GM12864 (cell line): ENCODE results near the gene AFF1.
"Not testable (repeated sequence)": the region's sequence is repeated elsewhere in the genome, so short reads cannot be mapped to it uniquely, and the experiment has no call there.

Experiments used
- DNase-seq: peaks from one replicate; pipeline ENCODE4 v3.0.0-alpha.2; 2011; ENCODE audit warnings: low read depth
- H3K4me3 ChIP-seq: 2 replicates; pipeline ENCODE4 v1.5.1; 2011; ENCODE audit warnings: mild to moderate bottlenecking, low read depth, low read length, control low read depth
- CTCF ChIP-seq: IDR thresholded peaks from 2 replicates; pipeline ENCODE4 v1.5.1; 2011; ENCODE audit warnings: low read depth, mild to moderate bottlenecking, moderate library complexity, low read length, control low read depth, inconsistent platforms; ENCODE audit errors: missing control alignments

The AFF1 gene

DNA sequence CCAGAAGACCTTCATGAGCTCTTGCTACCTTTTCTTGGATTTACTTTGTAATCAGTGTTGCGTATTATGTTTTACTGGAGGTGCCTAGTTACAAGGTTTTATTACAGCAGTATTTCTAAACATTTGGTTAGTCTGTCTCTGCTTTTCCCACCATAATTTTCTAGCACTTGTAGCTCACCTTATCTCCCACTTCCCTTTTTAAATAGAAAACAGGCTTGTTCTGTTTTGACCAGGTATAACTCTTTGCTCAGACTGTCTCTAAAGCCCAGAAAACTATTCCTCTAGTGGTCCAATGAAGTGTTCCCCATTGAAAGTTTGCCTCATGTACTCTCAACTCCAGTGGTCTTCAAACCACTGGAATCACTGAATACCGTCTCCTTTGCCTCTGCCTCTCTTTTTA lies 43.9 kb downstream of the AFF1 start:
- DNase-seq, result no peak
- no peak overlapping the region for H3K4me3 ChIP-seq
- TF ChIP-seq CTCF, result no peak

- TF ChIP-seq CTCF, result no peak
- no peak overlapping the region for H3K4me3 ChIP-seq
- DNase-seq, result no peak
Measured at GRCh38 chr4:86980230-86980629, 45.4 kb downstream of the AFF1 start.

- no peak for TF ChIP-seq CTCF
- no peak overlapping the region for H3K4me3 ChIP-seq
- DNase-seq, result no peak
Measured at GRCh38 chr4:86981789-86982188, 47.0 kb downstream of the AFF1 start.

- not testable (repeated sequence) for DNase-seq, H3K4me3 ChIP-seq
Measured at GRCh38 chr4:86985852-86986251, 51.0 kb downstream of the AFF1 start.

GRCh38 chr4:86989658-86990057 lies 54.8 kb downstream of the AFF1 start:
- DNase-seq, H3K4me3 ChIP-seq: not testable (repeated sequence)

DNA sequence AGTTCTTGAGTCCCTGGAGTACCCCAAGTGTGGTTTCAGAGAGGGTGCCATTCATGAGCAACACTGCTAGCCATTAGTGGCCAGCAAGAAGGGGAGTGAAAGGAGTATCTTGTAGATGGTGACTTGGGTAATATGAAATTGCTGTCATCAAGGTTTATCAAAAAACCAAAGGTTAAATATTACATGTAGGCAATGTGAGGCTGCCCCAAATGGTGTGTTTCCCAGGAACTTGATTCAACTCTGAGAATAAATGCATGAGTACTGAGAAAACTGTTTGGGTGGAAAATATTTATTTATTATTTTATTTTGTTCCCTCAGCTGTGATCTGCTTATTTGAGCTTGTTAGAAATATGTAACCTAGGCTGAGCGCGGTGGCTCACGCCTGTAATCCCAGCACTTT lies 55.7 kb downstream of the AFF1 start:
- no peak overlapping the region for H3K4me3 ChIP-seq
- TF ChIP-seq CTCF, result no peak
- DNase-seq, result no peak

- DNase-seq, result no peak
- H3K4me3 ChIP-seq, result no peak overlapping the region
- TF ChIP-seq CTCF, result no peak
Measured at GRCh38 chr4:86991994-86992393, 57.2 kb downstream of the AFF1 start.

DNA sequence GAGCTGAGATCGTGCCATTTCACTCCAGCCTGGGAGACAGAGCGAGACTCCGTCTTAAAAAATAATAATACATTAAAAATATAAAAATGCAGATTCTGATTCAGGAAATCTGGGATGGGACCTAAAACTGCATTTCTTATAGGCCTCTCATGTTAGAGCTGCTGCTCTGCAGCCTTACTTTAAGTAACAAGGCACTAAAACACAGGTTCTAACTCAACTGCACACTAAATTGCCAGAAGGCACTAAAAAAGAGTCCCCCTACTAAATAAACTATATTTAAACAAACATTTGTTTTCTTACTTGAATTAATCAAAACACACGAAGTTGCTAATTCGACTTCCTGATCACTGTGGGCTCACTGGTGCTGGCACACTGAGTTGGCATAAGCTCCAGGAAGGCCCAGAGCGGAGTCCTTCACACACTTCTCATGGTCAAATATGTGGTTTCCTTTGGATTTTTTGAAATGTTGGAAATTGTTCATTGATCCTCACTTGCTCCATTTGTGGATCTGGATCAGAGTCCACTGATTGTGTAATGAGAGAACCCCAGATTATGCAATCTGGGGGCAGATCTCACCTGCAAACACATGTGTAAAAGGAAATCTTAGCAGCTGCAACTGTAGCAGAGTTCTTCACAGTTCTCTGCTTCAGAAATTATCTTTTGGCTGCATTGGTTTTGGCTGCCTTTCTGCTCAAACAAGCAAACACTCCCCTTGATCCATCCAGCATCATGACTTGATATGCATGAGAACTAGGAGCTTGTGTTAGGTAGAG lies 59.3 kb downstream of the AFF1 start:
- TF ChIP-seq CTCF, result no peak
- no peak overlapping the region for H3K4me3 ChIP-seq
- no peak for DNase-seq
